ENCODE results near the gene MAPK10.

The MAPK10 gene

Small RNAs within 50 kb of the gene (small RNA-seq; reads per million reads assigned to genes)
- gene RN7SKP96: 0 reads per million in 2 experiments
